NAMALWA (cell line): ENCODE results near the gene BLTP3B.

Source experiments
- DNase-seq: peaks from one replicate; pipeline ENCODE4 v3.0.0-alpha.2; 2015; ENCODE audit warnings: low spot score

BLTP3B gene

GRCh38 chr12:100159391-100160104 is 16.9 kb upstream of the BLTP3B start:
- no peak for DNase-seq

- no peak for DNase-seq
Measured at GRCh38 chr12:100158535-100158934, 15.9 kb upstream of the BLTP3B start.

GRCh38 chr12:100157427-100157821 is 14.8 kb upstream of the BLTP3B start:
- DNase-seq: no peak

GRCh38 chr12:100156731-100157426 is 14.2 kb upstream of the BLTP3B start:
- no peak for DNase-seq

GRCh38 chr12:100154474-100155247 is 12.0 kb upstream of the BLTP3B start:
- DNase-seq: peak; percentile 76

- no peak for DNase-seq
Measured at GRCh38 chr12:100153131-100153530, 10.5 kb upstream of the BLTP3B start.

GRCh38 chr12:100151769-100152168 is 9.1 kb upstream of the BLTP3B start:
- no peak for DNase-seq

- DNase-seq: no peak
Measured at GRCh38 chr12:100146252-100146651, 3.6 kb upstream of the BLTP3B start.

GRCh38 chr12:100145643-100146042 is 3.0 kb upstream of the BLTP3B start:
- no peak for DNase-seq

- DNase-seq: peak; percentile 53
Measured at GRCh38 chr12:100141998-100142850, 450 bp downstream of the BLTP3B start.

- peak; percentile 59 for DNase-seq
Measured at GRCh38 chr12:100141666-100141997, 1.0 kb downstream of the BLTP3B start.

GRCh38 chr12:100138803-100139098 is 3.9 kb downstream of the BLTP3B start:
- DNase-seq: no peak

- DNase-seq: peak; percentile 74
Measured at GRCh38 chr12:100138048-100138802, 4.4 kb downstream of the BLTP3B start.

GRCh38 chr12:100133200-100133599 is 9.5 kb downstream of the BLTP3B start:
- no peak for DNase-seq

- DNase-seq: no peak
Measured at GRCh38 chr12:100128512-100128908, 14.2 kb downstream of the BLTP3B start.

- DNase-seq: no peak
Measured at GRCh38 chr12:100127766-100128511, 14.7 kb downstream of the BLTP3B start.

- no peak for DNase-seq
Measured at GRCh38 chr12:100123316-100124095, 19.2 kb downstream of the BLTP3B start.

- DNase-seq: no peak
Measured at GRCh38 chr12:100120355-100120754, 22.3 kb downstream of the BLTP3B start.

GRCh38 chr12:100115291-100115690 is 27.4 kb downstream of the BLTP3B start:
- DNase-seq: no peak

GRCh38 chr12:100114574-100114973 is 28.1 kb downstream of the BLTP3B start:
- DNase-seq: no peak
